WTC11 (cell line): Measurements from ENCODE around the gene DNAAF2. TPM values are rescaled to one million over a fixed set of nuclear protein-coding genes. Genes with fewer than 3 reads are reported as not detected.

Source experiments
- ATAC-seq: fragments of 200-7000 bp; cut with Tn5 transposase; 2 replicates; pipeline ENCODE4 v1.10.0; 2021; ENCODE audit warnings: mild to moderate bottlenecking, moderate library complexity
- CTCF ChIA-PET: fragments of 300-600 bp; sonication (Branson Sonifier 250); formaldehyde crosslinking; loops from one replicate; lab custom pipeline; 2021; ENCODE audit warnings: antibody characterized with exemption; lab: Charles Lee
- POLR2A ChIA-PET: fragments of 350-600 bp; sonication (Branson Sonifier 250); formaldehyde crosslinking; loops from one replicate; lab custom pipeline; 2021; ENCODE audit warnings: antibody characterized with exemption; lab: Charles Lee
- DNase-seq: peaks from one replicate; pipeline ENCODE4 v3.0.0; 2021; ENCODE audit warnings: low spot score
- H3K27ac Mint-ChIP-seq: 2 replicates; pipeline ENCODE4 v1.8.0; 2021; ENCODE audit warnings: mixed read lengths
- H3K27me3 Mint-ChIP-seq: 2 replicates; pipeline ENCODE4 v1.8.0; 2021; ENCODE audit warnings: low read depth, mild to moderate bottlenecking, moderate library complexity, mixed read lengths
- H3K36me3 Mint-ChIP-seq: 2 replicates; pipeline ENCODE4 v1.8.0; 2021; ENCODE audit warnings: mixed read lengths
- H3K4me1 Mint-ChIP-seq: 2 replicates; pipeline ENCODE4 v1.8.0; 2022; ENCODE audit warnings: mixed read lengths
- H3K4me3 Mint-ChIP-seq: 2 replicates; pipeline ENCODE4 v1.8.0; 2021; ENCODE audit warnings: mild to moderate bottlenecking, moderate library complexity, mixed read lengths
- H3K9me3 Mint-ChIP-seq: 2 replicates; pipeline ENCODE4 v1.8.0; 2021; ENCODE audit warnings: mixed read lengths
- CREM ChIP-seq: sonication (generic); formaldehyde crosslinking; IDR thresholded peaks from 2 replicates; pipeline ENCODE4 v1.8.1; 2022; ENCODE audit warnings: mild to moderate bottlenecking, missing genetic modification reagents, moderate library complexity
- ELF4 ChIP-seq: sonication (generic); formaldehyde crosslinking; IDR thresholded peaks from 2 replicates; pipeline ENCODE4 v1.8.1; 2022; ENCODE audit warnings: low read depth, mild to moderate bottlenecking, moderate library complexity, missing genetic modification reagents
- EMX1 ChIP-seq: fragments of 250-450 bp; sonication (Bioruptor Pico); IDR thresholded peaks from 2 replicates; pipeline ENCODE4 v1.8.0; 2021; ENCODE audit warnings: mild to moderate bottlenecking
- FOXP1 ChIP-seq: sonication (generic); formaldehyde crosslinking; IDR thresholded peaks from 2 replicates; pipeline ENCODE4 v1.8.0; 2022; ENCODE audit warnings: missing genetic modification reagents, mild to moderate bottlenecking, moderate library complexity, borderline replicate concordance
- GABPB1 ChIP-seq: sonication (generic); formaldehyde crosslinking; IDR thresholded peaks from 2 replicates; pipeline ENCODE4 v1.8.1; 2023; ENCODE audit warnings: mild to moderate bottlenecking, missing genetic modification reagents
- JAZF1 ChIP-seq: fragments of 250-450 bp; sonication (Bioruptor Pico); IDR thresholded peaks from 2 replicates; pipeline ENCODE4 v1.9.0; 2021; ENCODE audit warnings: moderate library complexity, mild to moderate bottlenecking, inconsistent platforms
- NFATC4 ChIP-seq: fragments of 250-450 bp; sonication (Bioruptor Pico); IDR thresholded peaks from 2 replicates; pipeline ENCODE4 v1.9.0; 2021; ENCODE audit warnings: mild to moderate bottlenecking
- OVOL2 ChIP-seq: fragments of 250-450 bp; sonication (Bioruptor Pico); IDR thresholded peaks from 2 replicates; pipeline ENCODE4 v1.9.0; 2021; ENCODE audit warnings: mild to moderate bottlenecking, borderline replicate concordance
- SOX15 ChIP-seq: fragments of 250-450 bp; sonication (Bioruptor Pico); IDR thresholded peaks from 2 replicates; pipeline ENCODE4 v1.9.0; 2021; ENCODE audit warnings: mild to moderate bottlenecking
- TCF7 ChIP-seq: sonication (generic); formaldehyde crosslinking; IDR thresholded peaks from 2 replicates; pipeline ENCODE4 v1.8.0; 2022; ENCODE audit warnings: mild to moderate bottlenecking, low read depth, missing genetic modification reagents, moderate library complexity
- TEAD1 ChIP-seq: sonication (generic); formaldehyde crosslinking; IDR thresholded peaks from 2 replicates; pipeline ENCODE4 v1.8.0; 2022; ENCODE audit warnings: mild to moderate bottlenecking, missing genetic modification reagents
- TEAD4 ChIP-seq: sonication (generic); formaldehyde crosslinking; IDR thresholded peaks from 2 replicates; pipeline ENCODE4 v1.8.0; 2022; ENCODE audit warnings: mild to moderate bottlenecking, missing genetic modification reagents
- ZBTB21 ChIP-seq: sonication (generic); formaldehyde crosslinking; IDR thresholded peaks from 2 replicates; pipeline ENCODE4 v1.8.1; 2023; ENCODE audit warnings: mild to moderate bottlenecking, missing genetic modification reagents, borderline replicate concordance
- ZNF121 ChIP-seq: sonication (generic); formaldehyde crosslinking; IDR thresholded peaks from 2 replicates; pipeline ENCODE4 v1.8.0; 2023; ENCODE audit warnings: missing genetic modification reagents
- ZNF219 ChIP-seq: sonication (generic); formaldehyde crosslinking; IDR thresholded peaks from 2 replicates; pipeline ENCODE4 v1.8.0; 2023; ENCODE audit warnings: missing genetic modification reagents, mild to moderate bottlenecking, borderline replicate concordance
- ZNF232 ChIP-seq: sonication (generic); formaldehyde crosslinking; IDR thresholded peaks from 2 replicates; pipeline ENCODE4 v1.8.0; 2022; ENCODE audit warnings: mild to moderate bottlenecking, missing genetic modification reagents
- total RNA-seq: library from RNA; stranded (reverse); gene quantifications from 3 replicates; pipeline ENCODE4 v1.2.3, GENCODE V29; 2021
- TF ChIP-seq, protein P1 (sequence below): fragments of 250-450 bp; sonication (Bioruptor Pico); IDR thresholded peaks from 2 replicates; pipeline ENCODE4 v1.9.0; 2021; ENCODE audit warnings: mild to moderate bottlenecking, borderline replicate concordance
- TF ChIP-seq, protein P2 (sequence below): sonication (generic); formaldehyde crosslinking; IDR thresholded peaks from 2 replicates; pipeline ENCODE4 v1.8.1; 2022; ENCODE audit warnings: low read depth, mild to moderate bottlenecking, moderate library complexity, missing genetic modification reagents, borderline replicate concordance
- TF ChIP-seq, protein P3 (sequence below): sonication (generic); formaldehyde crosslinking; IDR thresholded peaks from 2 replicates; pipeline ENCODE4 v1.8.1; 2022; ENCODE audit warnings: low read depth, missing genetic modification reagents, borderline replicate concordance
- TF ChIP-seq, protein P4 (sequence below): sonication (generic); formaldehyde crosslinking; IDR thresholded peaks from 2 replicates; pipeline ENCODE4 v1.8.1; 2023; ENCODE audit warnings: mild to moderate bottlenecking, missing genetic modification reagents
- TF ChIP-seq, protein P5 (sequence below): fragments of 200-600 bp; IDR thresholded peaks from 2 replicates; pipeline ENCODE4 v1.8.0; 2022; ENCODE audit warnings: antibody characterized with exemption

Gene DNAAF2
- total RNA-seq, 1 experiment from 2014 or later: 19.9 TPM

DNA sequence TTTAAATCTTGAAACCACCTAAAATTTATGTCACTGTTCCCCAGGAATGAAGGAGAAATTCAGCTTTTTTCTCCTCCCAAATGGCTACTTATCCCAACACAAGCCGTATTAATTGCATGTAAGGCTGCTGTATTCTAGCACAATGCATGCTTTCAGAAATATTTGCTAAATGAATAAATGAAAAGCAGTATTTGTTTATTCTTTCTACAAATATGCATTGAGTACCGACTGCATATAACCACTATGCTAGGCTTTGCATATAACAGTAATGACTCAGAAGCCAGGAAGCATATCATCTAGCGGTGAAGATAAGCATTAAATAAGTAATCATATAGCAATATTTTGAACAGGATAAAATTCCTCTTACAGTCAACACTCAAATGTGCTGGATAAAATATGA, 42.0 kb downstream of the DNAAF2 start:
- ChIA-PET CTCF (no interaction called here), POLR2A (no interaction called here)
- Mint-ChIP-seq H3K4me1 (peaks cover 3% of the 10 kb centered on the region; the same call in 1 of the 2 replicates), H3K27me3 (peaks cover 6% of the 10 kb centered on the region), H3K9me3 (no peaks in the 10 kb centered on the region), H3K36me3 (no peaks in the 10 kb centered on the region), H3K27ac (no peak overlapping the region), H3K4me3 (no peak overlapping the region)
- TF ChIP-seq NFATC4 (no peak), FOXP1 (CRISPR knock-in tag) (no peak), ZBTB21 (CRISPR knock-in tag) (no peak), ZNF121 (CRISPR knock-in tag) (no peak), OVOL2 (CRISPR knock-in tag) (no peak)
- TF ChIP-seq, protein P1, sequence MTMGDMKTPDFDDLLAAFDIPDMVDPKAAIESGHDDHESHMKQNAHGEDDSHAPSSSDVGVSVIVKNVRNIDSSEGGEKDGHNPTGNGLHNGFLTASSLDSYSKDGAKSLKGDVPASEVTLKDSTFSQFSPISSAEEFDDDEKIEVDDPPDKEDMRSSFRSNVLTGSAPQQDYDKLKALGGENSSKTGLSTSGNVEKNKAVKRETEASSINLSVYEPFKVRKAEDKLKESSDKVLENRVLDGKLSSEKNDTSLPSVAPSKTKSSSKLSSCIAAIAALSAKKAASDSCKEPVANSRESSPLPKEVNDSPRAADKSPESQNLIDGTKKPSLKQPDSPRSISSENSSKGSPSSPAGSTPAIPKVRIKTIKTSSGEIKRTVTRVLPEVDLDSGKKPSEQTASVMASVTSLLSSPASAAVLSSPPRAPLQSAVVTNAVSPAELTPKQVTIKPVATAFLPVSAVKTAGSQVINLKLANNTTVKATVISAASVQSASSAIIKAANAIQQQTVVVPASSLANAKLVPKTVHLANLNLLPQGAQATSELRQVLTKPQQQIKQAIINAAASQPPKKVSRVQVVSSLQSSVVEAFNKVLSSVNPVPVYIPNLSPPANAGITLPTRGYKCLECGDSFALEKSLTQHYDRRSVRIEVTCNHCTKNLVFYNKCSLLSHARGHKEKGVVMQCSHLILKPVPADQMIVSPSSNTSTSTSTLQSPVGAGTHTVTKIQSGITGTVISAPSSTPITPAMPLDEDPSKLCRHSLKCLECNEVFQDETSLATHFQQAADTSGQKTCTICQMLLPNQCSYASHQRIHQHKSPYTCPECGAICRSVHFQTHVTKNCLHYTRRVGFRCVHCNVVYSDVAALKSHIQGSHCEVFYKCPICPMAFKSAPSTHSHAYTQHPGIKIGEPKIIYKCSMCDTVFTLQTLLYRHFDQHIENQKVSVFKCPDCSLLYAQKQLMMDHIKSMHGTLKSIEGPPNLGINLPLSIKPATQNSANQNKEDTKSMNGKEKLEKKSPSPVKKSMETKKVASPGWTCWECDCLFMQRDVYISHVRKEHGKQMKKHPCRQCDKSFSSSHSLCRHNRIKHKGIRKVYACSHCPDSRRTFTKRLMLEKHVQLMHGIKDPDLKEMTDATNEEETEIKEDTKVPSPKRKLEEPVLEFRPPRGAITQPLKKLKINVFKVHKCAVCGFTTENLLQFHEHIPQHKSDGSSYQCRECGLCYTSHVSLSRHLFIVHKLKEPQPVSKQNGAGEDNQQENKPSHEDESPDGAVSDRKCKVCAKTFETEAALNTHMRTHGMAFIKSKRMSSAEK (CRISPR knock-in tag): no peak
- DNase-seq (no peak), ATAC-seq (no peak)

DNA sequence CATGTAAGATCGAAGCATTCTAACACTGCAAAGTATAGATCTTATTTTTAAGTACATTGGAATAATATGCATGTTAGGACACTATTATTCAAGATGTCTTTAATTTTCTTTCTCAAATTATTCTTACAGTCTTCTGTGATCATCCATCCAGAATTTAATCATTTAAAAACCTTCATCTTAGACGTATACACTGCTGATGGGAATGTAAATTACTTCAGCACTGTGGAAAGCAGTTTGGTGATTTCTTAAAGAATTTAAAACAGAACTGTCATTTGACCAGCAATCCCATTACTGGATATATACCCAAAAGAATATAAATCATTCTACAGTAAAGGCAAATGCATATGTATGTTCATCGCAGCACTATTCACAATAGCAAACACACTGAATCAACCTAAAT, 45.7 kb downstream of the DNAAF2 start:
- H3K27ac Mint-ChIP-seq: no peak overlapping the region
- ChIA-PET CTCF (interaction anchor here (0.6 kb wide), 1 partner anchor 517 kb away, joined by 6 read pairs; no protein-coding TSS in a partner anchor), POLR2A (interaction anchor here (0.7 kb wide), 1 partner anchor 31 kb away, joined by 4 read pairs; the partner anchor contains the start of genes MGAT2 and RPL36AL)
- H3K36me3 Mint-ChIP-seq: peaks cover 18% of the 10 kb centered on the region
- H3K4me3 Mint-ChIP-seq: no peak overlapping the region
- peaks cover 3% of the 10 kb centered on the region for H3K4me1 Mint-ChIP-seq
- no peak for ATAC-seq
- DNase-seq: no peak
- peaks cover 8% of the 10 kb centered on the region; the same call in 1 of the 2 replicates for H3K27me3 Mint-ChIP-seq
- H3K9me3 Mint-ChIP-seq: no peaks in the 10 kb centered on the region
- no peak for TF ChIP-seq NFATC4
- no peak for TF ChIP-seq ELF4
- TF ChIP-seq ZNF121 (CRISPR knock-in tag): no peak
- no peak for TF ChIP-seq JAZF1
- TF ChIP-seq, protein P2, sequence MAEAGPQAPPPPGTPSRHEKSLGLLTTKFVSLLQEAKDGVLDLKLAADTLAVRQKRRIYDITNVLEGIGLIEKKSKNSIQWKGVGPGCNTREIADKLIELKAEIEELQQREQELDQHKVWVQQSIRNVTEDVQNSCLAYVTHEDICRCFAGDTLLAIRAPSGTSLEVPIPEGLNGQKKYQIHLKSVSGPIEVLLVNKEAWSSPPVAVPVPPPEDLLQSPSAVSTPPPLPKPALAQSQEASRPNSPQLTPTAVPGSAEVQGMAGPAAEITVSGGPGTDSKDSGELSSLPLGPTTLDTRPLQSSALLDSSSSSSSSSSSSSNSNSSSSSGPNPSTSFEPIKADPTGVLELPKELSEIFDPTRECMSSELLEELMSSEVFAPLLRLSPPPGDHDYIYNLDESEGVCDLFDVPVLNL (CRISPR knock-in tag): no peak
- no peak for TF ChIP-seq TEAD4 (CRISPR knock-in tag)
- TF ChIP-seq ZNF219: no peak
- TF ChIP-seq GABPB1 (CRISPR knock-in tag): no peak
- TF ChIP-seq TCF7: no peak
- TF ChIP-seq, protein P3, sequence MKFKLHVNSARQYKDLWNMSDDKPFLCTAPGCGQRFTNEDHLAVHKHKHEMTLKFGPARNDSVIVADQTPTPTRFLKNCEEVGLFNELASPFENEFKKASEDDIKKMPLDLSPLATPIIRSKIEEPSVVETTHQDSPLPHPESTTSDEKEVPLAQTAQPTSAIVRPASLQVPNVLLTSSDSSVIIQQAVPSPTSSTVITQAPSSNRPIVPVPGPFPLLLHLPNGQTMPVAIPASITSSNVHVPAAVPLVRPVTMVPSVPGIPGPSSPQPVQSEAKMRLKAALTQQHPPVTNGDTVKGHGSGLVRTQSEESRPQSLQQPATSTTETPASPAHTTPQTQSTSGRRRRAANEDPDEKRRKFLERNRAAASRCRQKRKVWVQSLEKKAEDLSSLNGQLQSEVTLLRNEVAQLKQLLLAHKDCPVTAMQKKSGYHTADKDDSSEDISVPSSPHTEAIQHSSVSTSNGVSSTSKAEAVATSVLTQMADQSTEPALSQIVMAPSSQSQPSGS: no peak
- no peak for TF ChIP-seq EMX1 (CRISPR knock-in tag)
- no peak for TF ChIP-seq CREM (CRISPR knock-in tag)
- TF ChIP-seq TEAD1 (CRISPR knock-in tag): no peak
- no peak for TF ChIP-seq ZNF232 (CRISPR knock-in tag)
- TF ChIP-seq, protein P4, sequence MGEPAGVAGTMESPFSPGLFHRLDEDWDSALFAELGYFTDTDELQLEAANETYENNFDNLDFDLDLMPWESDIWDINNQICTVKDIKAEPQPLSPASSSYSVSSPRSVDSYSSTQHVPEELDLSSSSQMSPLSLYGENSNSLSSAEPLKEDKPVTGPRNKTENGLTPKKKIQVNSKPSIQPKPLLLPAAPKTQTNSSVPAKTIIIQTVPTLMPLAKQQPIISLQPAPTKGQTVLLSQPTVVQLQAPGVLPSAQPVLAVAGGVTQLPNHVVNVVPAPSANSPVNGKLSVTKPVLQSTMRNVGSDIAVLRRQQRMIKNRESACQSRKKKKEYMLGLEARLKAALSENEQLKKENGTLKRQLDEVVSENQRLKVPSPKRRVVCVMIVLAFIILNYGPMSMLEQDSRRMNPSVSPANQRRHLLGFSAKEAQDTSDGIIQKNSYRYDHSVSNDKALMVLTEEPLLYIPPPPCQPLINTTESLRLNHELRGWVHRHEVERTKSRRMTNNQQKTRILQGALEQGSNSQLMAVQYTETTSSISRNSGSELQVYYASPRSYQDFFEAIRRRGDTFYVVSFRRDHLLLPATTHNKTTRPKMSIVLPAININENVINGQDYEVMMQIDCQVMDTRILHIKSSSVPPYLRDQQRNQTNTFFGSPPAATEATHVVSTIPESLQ (CRISPR knock-in tag): no peak
- TF ChIP-seq, protein P5, sequence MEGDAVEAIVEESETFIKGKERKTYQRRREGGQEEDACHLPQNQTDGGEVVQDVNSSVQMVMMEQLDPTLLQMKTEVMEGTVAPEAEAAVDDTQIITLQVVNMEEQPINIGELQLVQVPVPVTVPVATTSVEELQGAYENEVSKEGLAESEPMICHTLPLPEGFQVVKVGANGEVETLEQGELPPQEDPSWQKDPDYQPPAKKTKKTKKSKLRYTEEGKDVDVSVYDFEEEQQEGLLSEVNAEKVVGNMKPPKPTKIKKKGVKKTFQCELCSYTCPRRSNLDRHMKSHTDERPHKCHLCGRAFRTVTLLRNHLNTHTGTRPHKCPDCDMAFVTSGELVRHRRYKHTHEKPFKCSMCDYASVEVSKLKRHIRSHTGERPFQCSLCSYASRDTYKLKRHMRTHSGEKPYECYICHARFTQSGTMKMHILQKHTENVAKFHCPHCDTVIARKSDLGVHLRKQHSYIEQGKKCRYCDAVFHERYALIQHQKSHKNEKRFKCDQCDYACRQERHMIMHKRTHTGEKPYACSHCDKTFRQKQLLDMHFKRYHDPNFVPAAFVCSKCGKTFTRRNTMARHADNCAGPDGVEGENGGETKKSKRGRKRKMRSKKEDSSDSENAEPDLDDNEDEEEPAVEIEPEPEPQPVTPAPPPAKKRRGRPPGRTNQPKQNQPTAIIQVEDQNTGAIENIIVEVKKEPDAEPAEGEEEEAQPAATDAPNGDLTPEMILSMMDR: no peak
- no peak for TF ChIP-seq SOX15 (CRISPR knock-in tag)
